ENCODE results near the gene MANBA.

Gene MANBA

GRCh38 chr4:102735582-102735981 lies 25.2 kb downstream of the MANBA start:
- no peak for TF ChIP-seq EGR1 (IDR thresholded peaks at IDR 0.05)
- TF ChIP-seq FOXM1 (IDR thresholded peaks at IDR 0.05; ENCODE audit: borderline replicate concordance, low read depth), result no peak
- TF ChIP-seq CEBPB (IDR thresholded peaks at IDR 0.05), result no peak
- no peak for TF ChIP-seq YY1 (IDR thresholded peaks at IDR 0.05; ENCODE audit: low read depth)
- TF ChIP-seq, protein P1, sequence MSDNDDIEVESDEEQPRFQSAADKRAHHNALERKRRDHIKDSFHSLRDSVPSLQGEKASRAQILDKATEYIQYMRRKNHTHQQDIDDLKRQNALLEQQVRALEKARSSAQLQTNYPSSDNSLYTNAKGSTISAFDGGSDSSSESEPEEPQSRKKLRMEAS (IDR thresholded peaks at IDR 0.05), result no peak
- TF ChIP-seq USF1 (IDR thresholded peaks at IDR 0.05), result no peak
- TF ChIP-seq CREB1 (IDR thresholded peaks at IDR 0.05; ENCODE audit: low read depth), result no peak
- TF ChIP-seq NFIC (IDR thresholded peaks at IDR 0.05), result no peak
- no peak for TF ChIP-seq TCF12 (IDR thresholded peaks at IDR 0.05; ENCODE audit: low read depth)

- TF ChIP-seq CREB1 (IDR thresholded peaks at IDR 0.05; ENCODE audit: low read depth) (no peak), FOXM1 (IDR thresholded peaks at IDR 0.05; ENCODE audit: borderline replicate concordance, low read depth) (no peak), ZBTB7A (IDR thresholded peaks at IDR 0.05; ENCODE audit: low read depth) (no peak), NFIC (IDR thresholded peaks at IDR 0.05) (no peak)
- TF ChIP-seq, protein P1 (IDR thresholded peaks at IDR 0.05), result no peak
Observed at GRCh38 chr4:102734591-102735385, 26.0 kb downstream of the MANBA start.

DNA sequence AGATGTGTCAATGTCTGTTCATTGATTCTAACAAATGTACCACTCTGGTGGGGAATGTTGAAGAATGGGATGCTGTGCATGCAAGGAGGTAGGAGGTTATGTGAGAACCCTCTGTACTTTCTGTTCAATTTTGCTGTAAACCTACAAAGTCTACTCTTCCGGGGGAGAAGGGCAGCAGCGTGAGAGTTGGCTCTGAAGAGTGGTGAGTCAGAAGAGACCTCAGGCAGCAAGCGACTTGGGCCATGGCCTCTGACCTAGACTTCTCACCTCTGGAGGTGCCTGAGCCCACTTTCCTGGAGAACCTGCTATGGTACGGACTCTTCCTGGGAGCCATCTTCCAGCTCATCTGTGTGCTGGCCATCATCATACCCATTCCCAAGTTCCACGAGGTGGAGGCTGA lies 26.7 kb downstream of the MANBA start:
- TF ChIP-seq TEAD4 (IDR thresholded peaks at IDR 0.05) (no peak), TAF1 (IDR thresholded peaks at IDR 0.05; ENCODE audit: low read depth) (no peak), USF1 (IDR thresholded peaks at IDR 0.05) (no peak), CREB1 (IDR thresholded peaks at IDR 0.05; ENCODE audit: low read depth) (no peak), YY1 (IDR thresholded peaks at IDR 0.05; ENCODE audit: low read depth) (no peak), REST (IDR thresholded peaks at IDR 0.05; ENCODE audit: low read depth) (no peak), CEBPB (IDR thresholded peaks at IDR 0.05) (no peak), TCF12 (IDR thresholded peaks at IDR 0.05; ENCODE audit: low read depth) (no peak), RAD21 (IDR thresholded peaks at IDR 0.05; ENCODE audit: low read depth) (no peak), EGR1 (IDR thresholded peaks at IDR 0.05) (no peak), FOXM1 (IDR thresholded peaks at IDR 0.05; ENCODE audit: borderline replicate concordance, low read depth) (no peak), EP300 (IDR thresholded peaks at IDR 0.05; ENCODE audit: borderline replicate concordance) (no peak), NFIC (IDR thresholded peaks at IDR 0.05) (no peak), ZBTB7A (IDR thresholded peaks at IDR 0.05; ENCODE audit: low read depth) (no peak)
- TF ChIP-seq, protein P1 (IDR thresholded peaks at IDR 0.05), result no peak

GRCh38 chr4:102733084-102733483 lies 27.7 kb downstream of the MANBA start:
- TF ChIP-seq REST (IDR thresholded peaks at IDR 0.05; ENCODE audit: low read depth) (no peak), TEAD4 (IDR thresholded peaks at IDR 0.05) (no peak), YY1 (IDR thresholded peaks at IDR 0.05; ENCODE audit: low read depth) (no peak)
- TF ChIP-seq, protein P1 (IDR thresholded peaks at IDR 0.05), result no peak

- TF ChIP-seq USF1 (IDR thresholded peaks at IDR 0.05) (no peak), CREB1 (IDR thresholded peaks at IDR 0.05; ENCODE audit: low read depth) (no peak), YY1 (IDR thresholded peaks at IDR 0.05; ENCODE audit: low read depth) (no peak), TCF12 (IDR thresholded peaks at IDR 0.05; ENCODE audit: low read depth) (no peak), TAF1 (IDR thresholded peaks at IDR 0.05; ENCODE audit: low read depth) (no peak), ZBTB7A (IDR thresholded peaks at IDR 0.05; ENCODE audit: low read depth) (no peak), EGR1 (IDR thresholded peaks at IDR 0.05) (no peak), REST (IDR thresholded peaks at IDR 0.05; ENCODE audit: low read depth) (no peak), TEAD4 (IDR thresholded peaks at IDR 0.05) (no peak), NFIC (IDR thresholded peaks at IDR 0.05) (no peak), EP300 (IDR thresholded peaks at IDR 0.05; ENCODE audit: borderline replicate concordance) (no peak), CEBPB (IDR thresholded peaks at IDR 0.05) (no peak), RAD21 (IDR thresholded peaks at IDR 0.05; ENCODE audit: low read depth) (no peak)
- TF ChIP-seq, protein P1 (IDR thresholded peaks at IDR 0.05), result no peak
Observed at GRCh38 chr4:102732678-102733077, 28.1 kb downstream of the MANBA start.
